ENCODE measurements around the gene PIM3.

DNA sequence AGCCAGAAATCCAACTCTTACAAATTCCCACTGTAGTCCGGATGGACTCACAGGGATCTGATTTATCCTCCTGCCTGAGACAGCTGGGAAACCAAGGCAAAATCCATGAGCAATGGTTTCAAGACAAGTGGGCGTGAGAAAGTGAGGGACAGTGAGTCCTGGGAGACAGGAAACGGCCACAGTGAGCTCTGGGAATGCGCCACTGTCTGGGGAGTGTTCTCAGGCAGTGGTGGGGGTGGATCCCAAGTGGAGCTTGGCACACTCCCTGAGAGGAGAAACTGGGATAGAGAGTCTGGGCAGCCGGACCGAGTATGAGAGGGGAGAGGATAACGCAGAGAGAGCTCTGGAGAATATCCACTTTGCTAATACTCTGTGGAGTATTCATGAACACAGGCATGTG, 42.2 kb downstream of the PIM3 start:
- TF ChIP-seq RCOR1 (IDR thresholded peaks at IDR 0.05; ENCODE audit: low read length) = no peak
- TF ChIP-seq RAD21 (IDR thresholded peaks at IDR 0.05; ENCODE audit: low read length) = no peak
- TF ChIP-seq CTCF (IDR thresholded peaks at IDR 0.05) = no peak
- TF ChIP-seq POLR2AphosphoS5 (IDR thresholded peaks at IDR 0.05; ENCODE audit: low read depth, low read length) = no peak
- TF ChIP-seq, protein P1, sequence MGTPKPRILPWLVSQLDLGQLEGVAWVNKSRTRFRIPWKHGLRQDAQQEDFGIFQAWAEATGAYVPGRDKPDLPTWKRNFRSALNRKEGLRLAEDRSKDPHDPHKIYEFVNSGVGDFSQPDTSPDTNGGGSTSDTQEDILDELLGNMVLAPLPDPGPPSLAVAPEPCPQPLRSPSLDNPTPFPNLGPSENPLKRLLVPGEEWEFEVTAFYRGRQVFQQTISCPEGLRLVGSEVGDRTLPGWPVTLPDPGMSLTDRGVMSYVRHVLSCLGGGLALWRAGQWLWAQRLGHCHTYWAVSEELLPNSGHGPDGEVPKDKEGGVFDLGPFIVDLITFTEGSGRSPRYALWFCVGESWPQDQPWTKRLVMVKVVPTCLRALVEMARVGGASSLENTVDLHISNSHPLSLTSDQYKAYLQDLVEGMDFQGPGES (IDR thresholded peaks at IDR 0.05; ENCODE audit: low read depth, low read length) = no peak
- no peak for TF ChIP-seq GATA2 (CRISPR knock-in tag; IDR thresholded peaks at IDR 0.05)
- no peak for TF ChIP-seq FOXM1 (IDR thresholded peaks at IDR 0.05; ENCODE audit: low read depth)
- TF ChIP-seq ZBTB33 (IDR thresholded peaks at IDR 0.05; ENCODE audit: borderline replicate concordance, low read depth) = no peak
